ENCODE results near the gene ABCD2.

DNA sequence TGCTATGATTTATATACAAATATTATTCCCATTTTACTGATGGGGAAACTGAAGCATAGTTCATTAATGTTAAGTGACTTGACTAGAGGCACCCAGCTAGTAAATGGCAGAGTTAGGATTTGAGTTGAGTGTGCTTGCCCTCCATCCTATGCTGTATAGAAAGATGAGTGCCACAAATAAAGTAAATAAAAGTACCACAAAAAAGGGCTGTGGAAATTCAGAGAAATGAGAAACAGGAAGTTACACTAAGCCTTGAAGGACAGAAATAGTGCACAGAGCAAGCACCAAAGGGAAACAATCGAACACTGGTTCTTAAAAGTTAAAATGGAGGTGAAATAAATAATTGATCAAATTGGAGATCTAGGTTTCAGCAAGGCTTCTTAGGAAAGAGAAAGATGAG is 9.2 kb upstream of the ABCD2 start:
- TF ChIP-seq CTCF (IDR thresholded peaks at IDR 0.05) (no peak), POLR2A (IDR thresholded peaks at IDR 0.05) (no peak)
